Measurements from ENCODE around the gene CD63.

CD63 gene

DNA sequence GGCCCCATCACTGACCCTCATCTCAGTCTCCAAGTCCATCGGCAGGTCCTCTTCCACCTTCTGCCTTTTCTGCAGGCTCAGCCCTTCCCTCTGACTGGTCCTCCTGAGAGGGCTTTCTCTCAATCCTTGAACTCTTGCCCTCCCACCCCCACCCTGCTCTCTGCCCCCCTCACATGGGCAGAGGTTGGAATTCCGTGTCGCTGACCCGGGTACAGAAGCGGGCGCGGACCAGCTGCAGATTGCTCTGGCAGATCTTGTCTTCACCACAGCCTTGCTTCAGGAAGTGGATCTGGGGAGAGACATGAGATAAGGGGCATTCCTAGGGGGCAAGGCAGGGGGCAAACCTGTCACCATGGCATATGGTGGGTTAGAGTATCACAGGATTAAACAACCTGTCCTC lies 33.5 kb downstream of the CD63 start:
- Histone ChIP-seq H3K4me1 (ENCODE audit: control insufficient read depth, insufficient read depth, low read length) (no peaks in the 10 kb centered on the region), H3K9ac (ENCODE audit: low read depth, low read length) (no peak overlapping the region), H3K4me3 (ENCODE audit: low read depth, low read length) (no peak overlapping the region), H3K9me3 (ENCODE audit: control insufficient read depth, insufficient read depth, low read length) (no peaks in the 10 kb centered on the region), H3K27me3 (ENCODE audit: control insufficient read depth, insufficient read depth, low read length) (no peaks in the 10 kb centered on the region), H3K36me3 (ENCODE audit: control insufficient read depth, insufficient read depth, low read length) (peaks cover 55% of the 10 kb centered on the region), H3K27ac (ENCODE audit: low read depth, low read length) (no peak overlapping the region)

DNA sequence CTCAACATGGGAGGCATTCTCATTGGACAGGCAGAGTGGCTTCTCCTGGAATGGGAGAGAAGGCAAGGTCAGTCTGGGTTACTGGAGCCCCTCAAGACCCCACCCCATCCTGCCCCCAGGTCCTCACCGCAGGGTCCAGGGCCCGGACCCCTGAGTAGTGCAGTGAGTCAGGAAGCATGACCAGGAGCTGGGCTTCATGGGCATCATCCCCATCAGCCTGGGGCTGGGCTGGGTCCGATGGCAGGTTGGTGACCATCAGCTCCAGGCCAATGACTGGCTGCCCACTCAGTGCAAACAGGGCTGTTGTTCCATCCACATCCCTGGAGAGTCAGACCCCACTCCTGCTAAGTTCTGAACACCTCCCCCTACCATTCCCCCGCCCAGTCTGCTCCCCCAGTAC lies 34.2 kb downstream of the CD63 start:
- Histone ChIP-seq H3K27me3 (ENCODE audit: control insufficient read depth, insufficient read depth, low read length) (no peaks in the 10 kb centered on the region), H3K36me3 (ENCODE audit: control insufficient read depth, insufficient read depth, low read length) (peaks cover 55% of the 10 kb centered on the region), H3K4me1 (ENCODE audit: control insufficient read depth, insufficient read depth, low read length) (no peaks in the 10 kb centered on the region), H3K4me3 (ENCODE audit: low read depth, low read length) (no peak overlapping the region), H3K9me3 (ENCODE audit: control insufficient read depth, insufficient read depth, low read length) (no peaks in the 10 kb centered on the region), H3K27ac (ENCODE audit: low read depth, low read length) (no peak overlapping the region), H3K9ac (ENCODE audit: low read depth, low read length) (no peak overlapping the region)

DNA sequence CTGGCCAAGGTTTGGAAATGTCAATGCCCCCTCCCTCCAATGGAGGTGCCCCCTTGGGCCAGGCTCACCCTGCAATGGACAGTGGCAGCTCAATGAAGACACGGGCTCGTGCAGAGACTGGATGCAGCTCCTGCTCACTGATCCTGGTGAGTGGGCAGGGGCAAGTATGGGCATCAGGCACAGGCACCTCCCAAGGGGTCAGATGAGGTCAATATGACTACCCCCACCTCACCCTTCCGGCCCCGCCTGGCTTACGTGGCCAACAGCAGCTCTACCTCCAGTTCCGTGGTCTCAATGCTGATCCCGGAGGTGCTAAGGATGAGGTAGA lies 34.7 kb downstream of the CD63 start:
- Histone ChIP-seq H3K4me1 (ENCODE audit: control insufficient read depth, insufficient read depth, low read length) (no peaks in the 10 kb centered on the region), H3K9ac (ENCODE audit: low read depth, low read length) (no peak overlapping the region), H3K4me3 (ENCODE audit: low read depth, low read length) (no peak overlapping the region), H3K36me3 (ENCODE audit: control insufficient read depth, insufficient read depth, low read length) (peaks cover 56% of the 10 kb centered on the region), H3K27ac (ENCODE audit: low read depth, low read length) (no peak overlapping the region), H3K9me3 (ENCODE audit: control insufficient read depth, insufficient read depth, low read length) (no peaks in the 10 kb centered on the region), H3K27me3 (ENCODE audit: control insufficient read depth, insufficient read depth, low read length) (no peaks in the 10 kb centered on the region)

DNA sequence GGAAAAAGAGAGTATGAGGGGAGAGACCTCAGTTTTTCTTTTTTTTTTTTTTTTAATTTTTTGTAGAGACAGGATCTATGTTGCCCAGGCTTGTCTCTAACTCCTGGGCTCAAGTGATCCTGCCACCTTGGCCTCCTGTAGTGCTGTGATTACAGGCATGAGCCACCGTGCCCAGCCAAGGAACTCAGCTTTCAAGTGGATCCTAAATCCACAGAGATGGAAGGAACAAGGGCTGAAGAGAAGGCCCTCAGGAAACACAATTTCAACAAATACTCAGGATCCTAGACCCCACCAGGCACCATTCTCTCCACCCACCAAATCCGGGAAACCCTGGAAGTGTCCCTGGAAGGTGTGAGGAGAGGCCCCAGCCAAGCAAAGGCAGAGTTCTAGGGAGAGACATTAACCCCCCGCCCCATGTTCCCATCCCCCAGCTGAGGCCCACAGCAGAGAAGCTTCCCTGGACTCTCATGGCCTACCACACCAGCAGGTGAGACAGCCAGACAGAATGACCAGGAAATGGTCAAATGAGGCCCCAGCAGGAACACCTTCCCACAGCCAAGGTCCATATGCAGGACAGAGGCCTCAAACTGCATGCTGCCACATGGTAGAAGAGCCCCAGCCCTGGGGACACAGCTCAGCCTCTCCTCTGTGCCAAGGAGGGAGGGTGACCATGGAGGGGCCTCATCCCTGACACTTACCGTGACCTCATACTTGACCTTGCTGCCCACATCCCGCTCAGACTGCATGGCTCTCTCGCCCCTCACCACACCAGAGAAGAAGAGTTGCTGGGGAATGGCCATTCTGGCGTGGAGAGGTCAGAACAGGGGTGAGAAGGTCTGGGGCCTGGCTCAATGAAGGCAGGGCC lies 35.3 kb downstream of the CD63 start:
- H3K9me3 ChIP-seq (ENCODE audit: control insufficient read depth, insufficient read depth, low read length) = no peaks in the 10 kb centered on the region
- no peaks in the 10 kb centered on the region for H3K4me1 ChIP-seq (ENCODE audit: control insufficient read depth, insufficient read depth, low read length)
- H3K4me3 ChIP-seq (ENCODE audit: low read depth, low read length) = no peak overlapping the region
- H3K27me3 ChIP-seq (ENCODE audit: control insufficient read depth, insufficient read depth, low read length) = no peaks in the 10 kb centered on the region
- peaks cover 60% of the 10 kb centered on the region for H3K36me3 ChIP-seq (ENCODE audit: control insufficient read depth, insufficient read depth, low read length)
- no peak overlapping the region for H3K9ac ChIP-seq (ENCODE audit: low read depth, low read length)
- no peak overlapping the region for H3K27ac ChIP-seq (ENCODE audit: low read depth, low read length)

DNA sequence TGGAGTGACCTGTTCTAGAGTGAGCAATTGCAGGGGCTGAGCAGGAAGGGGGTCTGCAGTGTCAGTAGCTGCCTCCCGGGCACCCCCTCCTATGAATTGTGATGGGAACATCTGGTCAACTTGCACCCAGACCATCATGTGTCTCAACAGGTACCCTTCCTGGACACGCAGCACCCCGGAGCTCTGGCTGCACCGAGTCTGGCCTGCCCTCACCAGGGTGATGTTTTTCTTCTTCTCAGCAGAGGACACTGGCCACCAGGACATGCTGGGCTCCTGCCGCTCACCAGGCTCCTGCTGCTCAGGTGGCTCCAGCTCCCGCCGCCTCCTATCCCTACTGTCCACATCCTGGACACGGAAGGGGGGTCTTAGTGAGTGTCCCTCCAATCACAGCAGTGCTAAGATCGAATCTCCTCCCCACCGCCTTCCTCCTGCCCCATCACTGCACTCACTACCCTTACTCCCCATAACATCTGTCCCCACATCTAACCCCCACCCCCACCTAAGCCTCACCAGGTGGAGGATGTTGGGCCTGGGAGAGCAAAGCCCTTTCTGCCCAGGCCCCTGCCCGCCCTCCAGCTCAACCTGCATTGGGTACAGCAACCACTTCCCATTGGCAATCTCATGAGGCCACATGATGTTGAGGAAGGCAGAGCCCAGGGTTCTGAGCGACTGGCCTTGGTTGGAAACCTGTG lies 36.0 kb downstream of the CD63 start:
- Histone ChIP-seq H3K27ac (ENCODE audit: low read depth, low read length) (no peak overlapping the region), H3K9ac (ENCODE audit: low read depth, low read length) (no peak overlapping the region), H3K4me3 (ENCODE audit: low read depth, low read length) (no peak overlapping the region), H3K4me1 (ENCODE audit: control insufficient read depth, insufficient read depth, low read length) (no peaks in the 10 kb centered on the region), H3K9me3 (ENCODE audit: control insufficient read depth, insufficient read depth, low read length) (no peaks in the 10 kb centered on the region), H3K27me3 (ENCODE audit: control insufficient read depth, insufficient read depth, low read length) (no peaks in the 10 kb centered on the region), H3K36me3 (ENCODE audit: control insufficient read depth, insufficient read depth, low read length) (peaks cover 64% of the 10 kb centered on the region)

DNA sequence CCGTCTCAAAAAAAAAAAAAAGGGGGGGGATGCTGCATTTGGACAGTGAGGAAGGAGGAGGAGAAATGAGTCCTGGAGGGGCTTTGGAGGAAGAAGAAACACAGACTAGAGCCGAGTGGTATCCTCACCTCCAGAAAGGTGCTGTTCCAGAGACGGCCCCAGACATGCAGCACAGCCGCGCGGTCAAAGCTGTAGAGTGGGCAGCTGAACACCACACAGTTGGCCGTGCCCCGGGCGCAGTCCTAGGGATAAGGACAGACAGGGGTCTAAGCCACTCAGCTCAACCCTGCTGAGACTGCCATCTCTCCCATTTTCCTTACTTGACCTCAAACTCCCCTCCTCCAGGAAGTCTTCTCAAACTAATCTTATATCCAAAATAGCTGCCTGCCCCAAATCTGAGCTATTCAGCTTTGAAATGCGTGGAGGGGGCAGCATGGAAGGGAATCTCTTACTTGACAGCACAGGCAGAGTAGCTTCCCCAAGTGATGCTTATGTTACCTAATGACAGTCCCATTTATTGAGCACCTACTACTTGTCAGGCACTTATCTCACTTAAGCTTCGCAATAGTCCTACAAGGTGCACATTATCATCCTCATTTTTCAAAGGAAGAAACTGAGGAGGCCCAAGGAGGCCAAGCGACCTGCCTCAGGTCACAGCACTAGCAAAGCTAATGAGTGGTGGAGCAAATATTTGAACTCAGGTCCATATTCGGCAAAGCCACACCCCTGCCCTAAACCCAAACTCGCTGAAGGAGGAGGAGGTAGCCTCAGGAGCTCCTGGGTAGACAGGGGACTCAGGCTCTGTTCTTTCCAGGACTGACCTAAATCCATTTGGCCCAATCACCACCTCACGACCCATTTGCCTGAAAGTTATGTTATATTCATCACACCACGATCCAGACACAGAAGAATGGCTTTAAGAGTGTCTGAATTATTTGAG lies 39.8 kb downstream of the CD63 start:
- no peaks in the 10 kb centered on the region for H3K27me3 ChIP-seq (ENCODE audit: control insufficient read depth, insufficient read depth, low read length)
- H3K4me1 ChIP-seq (ENCODE audit: control insufficient read depth, insufficient read depth, low read length) = no peaks in the 10 kb centered on the region
- no peak overlapping the region for H3K27ac ChIP-seq (ENCODE audit: low read depth, low read length)
- peaks cover 41% of the 10 kb centered on the region for H3K36me3 ChIP-seq (ENCODE audit: control insufficient read depth, insufficient read depth, low read length)
- no peak overlapping the region for H3K9ac ChIP-seq (ENCODE audit: low read depth, low read length)
- H3K4me3 ChIP-seq (ENCODE audit: low read depth, low read length) = no peak overlapping the region
- no peaks in the 10 kb centered on the region for H3K9me3 ChIP-seq (ENCODE audit: control insufficient read depth, insufficient read depth, low read length)

DNA sequence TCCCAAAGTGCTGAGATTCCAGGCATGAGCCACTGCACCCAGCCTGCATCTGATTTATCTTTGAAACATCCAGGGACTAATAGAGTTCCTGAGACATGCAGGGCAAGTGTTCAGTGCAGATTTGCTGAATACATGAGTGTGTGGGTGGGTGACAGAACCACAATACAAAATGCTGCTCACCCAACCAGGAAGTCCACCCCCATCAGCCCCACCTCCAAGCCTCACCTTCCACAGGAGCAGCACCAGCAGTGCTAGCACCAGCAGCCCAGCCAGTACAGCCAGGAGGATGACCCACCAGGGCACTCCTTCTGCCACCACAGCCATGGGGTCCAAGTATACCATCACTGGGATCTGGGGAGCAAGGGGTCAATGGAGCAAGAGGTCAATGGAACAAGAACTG lies 41.1 kb downstream of the CD63 start:
- Histone ChIP-seq H3K36me3 (ENCODE audit: control insufficient read depth, insufficient read depth, low read length) (peaks cover 32% of the 10 kb centered on the region), H3K9me3 (ENCODE audit: control insufficient read depth, insufficient read depth, low read length) (no peaks in the 10 kb centered on the region), H3K4me1 (ENCODE audit: control insufficient read depth, insufficient read depth, low read length) (no peaks in the 10 kb centered on the region), H3K27ac (ENCODE audit: low read depth, low read length) (no peak overlapping the region), H3K4me3 (ENCODE audit: low read depth, low read length) (no peak overlapping the region), H3K27me3 (ENCODE audit: control insufficient read depth, insufficient read depth, low read length) (no peaks in the 10 kb centered on the region), H3K9ac (ENCODE audit: low read depth, low read length) (no peak overlapping the region)

DNA sequence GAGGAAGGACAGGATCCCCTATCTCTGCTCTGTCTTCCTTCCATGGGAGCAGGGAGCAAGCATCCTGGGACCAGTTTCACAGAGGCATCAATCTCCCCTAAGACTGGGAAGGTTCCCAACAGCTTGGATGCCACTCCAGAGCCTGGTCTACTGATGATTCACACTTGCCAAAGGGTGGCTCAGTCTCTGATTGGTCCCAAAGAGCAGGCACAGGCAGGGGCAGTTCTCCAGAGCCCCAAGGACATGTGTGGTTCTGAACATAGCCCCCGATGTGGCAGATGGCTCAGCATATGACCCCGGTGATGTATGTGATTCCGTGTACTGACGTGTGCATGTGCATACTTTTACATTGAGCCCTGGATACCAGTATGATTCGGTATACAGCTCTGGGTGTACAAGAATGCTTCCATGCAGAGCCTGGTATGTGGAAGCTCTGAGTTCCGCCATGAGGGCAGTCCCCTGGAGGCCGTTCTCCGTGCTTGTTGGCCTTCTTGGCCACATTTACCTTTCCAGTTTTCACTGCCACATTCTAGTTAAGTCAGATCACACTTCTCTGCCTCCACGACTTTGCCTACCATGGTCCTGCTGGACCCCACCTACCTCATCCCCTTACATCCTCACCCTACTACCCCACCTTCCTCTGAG lies 42.3 kb downstream of the CD63 start:
- H3K4me3 ChIP-seq (ENCODE audit: low read depth, low read length) = no peak overlapping the region
- no peak overlapping the region for H3K9ac ChIP-seq (ENCODE audit: low read depth, low read length)
- no peaks in the 10 kb centered on the region for H3K27me3 ChIP-seq (ENCODE audit: control insufficient read depth, insufficient read depth, low read length)
- peaks cover 24% of the 10 kb centered on the region for H3K36me3 ChIP-seq (ENCODE audit: control insufficient read depth, insufficient read depth, low read length)
- H3K9me3 ChIP-seq (ENCODE audit: control insufficient read depth, insufficient read depth, low read length) = no peaks in the 10 kb centered on the region
- H3K27ac ChIP-seq (ENCODE audit: low read depth, low read length) = no peak overlapping the region
- H3K4me1 ChIP-seq (ENCODE audit: control insufficient read depth, insufficient read depth, low read length) = peaks cover 5% of the 10 kb centered on the region; the same call in 1 of the 2 replicates

DNA sequence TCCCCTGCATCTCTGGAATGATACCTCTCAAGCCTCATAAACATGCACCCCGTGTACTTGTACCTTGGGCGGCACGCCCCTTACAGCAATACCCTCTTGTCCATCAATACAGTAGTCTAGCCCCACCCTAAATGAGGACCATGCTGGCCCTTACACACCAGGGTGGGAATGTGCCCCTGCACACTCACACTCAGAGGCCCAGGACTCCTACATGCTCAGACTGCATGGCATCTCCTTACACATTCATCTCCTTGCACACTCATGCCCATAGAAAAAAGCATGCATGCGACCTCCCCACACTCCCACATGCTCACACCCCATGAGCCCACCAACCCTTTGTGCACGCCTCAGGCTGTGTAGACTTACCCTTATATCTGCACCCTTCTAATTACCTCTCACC lies 43.1 kb downstream of the CD63 start:
- H3K4me3 ChIP-seq (ENCODE audit: low read depth, low read length) = no peak overlapping the region
- no peaks in the 10 kb centered on the region for H3K27me3 ChIP-seq (ENCODE audit: control insufficient read depth, insufficient read depth, low read length)
- peaks cover 5% of the 10 kb centered on the region; the same call in 1 of the 2 replicates for H3K4me1 ChIP-seq (ENCODE audit: control insufficient read depth, insufficient read depth, low read length)
- H3K9me3 ChIP-seq (ENCODE audit: control insufficient read depth, insufficient read depth, low read length) = no peaks in the 10 kb centered on the region
- no peak overlapping the region for H3K9ac ChIP-seq (ENCODE audit: low read depth, low read length)
- H3K27ac ChIP-seq (ENCODE audit: low read depth, low read length) = no peak overlapping the region
- H3K36me3 ChIP-seq (ENCODE audit: control insufficient read depth, insufficient read depth, low read length) = peaks cover 19% of the 10 kb centered on the region

DNA sequence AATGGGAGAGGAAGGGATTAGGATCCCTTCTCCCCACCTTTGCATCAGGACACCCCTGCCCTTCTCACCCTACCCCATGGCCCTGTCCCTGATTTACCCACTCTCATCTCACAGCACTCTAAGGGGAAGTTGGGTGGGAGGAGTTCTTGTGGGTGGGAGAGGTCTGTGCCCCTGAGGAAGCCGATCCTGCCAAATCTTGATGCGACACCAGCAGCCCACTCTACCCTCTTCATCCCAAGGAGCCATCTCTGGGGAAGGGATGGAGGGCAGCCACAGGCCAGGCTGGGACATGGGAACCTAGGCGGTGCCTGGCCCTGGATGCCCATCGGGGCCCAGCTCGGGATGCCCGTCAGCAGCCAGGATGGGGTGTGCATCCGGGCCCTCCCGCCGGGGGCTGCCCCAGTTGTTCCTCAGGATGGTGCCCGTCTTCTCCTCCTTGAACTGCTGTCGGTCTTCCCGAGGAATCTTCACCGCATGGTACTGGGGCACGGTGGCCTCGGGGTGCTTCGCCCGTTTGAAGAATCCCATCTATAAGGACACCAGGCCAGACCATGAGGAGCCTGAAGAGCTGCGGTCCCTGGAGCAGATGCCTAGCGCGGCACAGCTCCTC lies 43.9 kb downstream of the CD63 start:
- no peaks in the 10 kb centered on the region for H3K27me3 ChIP-seq (ENCODE audit: control insufficient read depth, insufficient read depth, low read length)
- H3K4me1 ChIP-seq (ENCODE audit: control insufficient read depth, insufficient read depth, low read length) = peaks cover 5% of the 10 kb centered on the region; the same call in 1 of the 2 replicates
- peaks cover 19% of the 10 kb centered on the region for H3K36me3 ChIP-seq (ENCODE audit: control insufficient read depth, insufficient read depth, low read length)
- no peaks in the 10 kb centered on the region for H3K9me3 ChIP-seq (ENCODE audit: control insufficient read depth, insufficient read depth, low read length)
- H3K27ac ChIP-seq (ENCODE audit: low read depth, low read length) = no peak overlapping the region
- H3K4me3 ChIP-seq (ENCODE audit: low read depth, low read length) = no peak overlapping the region
- H3K9ac ChIP-seq (ENCODE audit: low read depth, low read length) = no peak overlapping the region

Measured in HUES48 (cell line).